GM10847 (cell line): Measurements from ENCODE around the gene TNPO3.

Experiments used
- POLR2A ChIP-seq: IDR thresholded peaks from 2 replicates; pipeline ENCODE4 v1.6.1; 2011; ENCODE audit not compliant: insufficient read length; ENCODE audit errors: extremely low read depth

Gene TNPO3

GRCh38 chr7:128954150-128954549 lies 100.8 kb downstream of the TNPO3 start:
- no peak for TF ChIP-seq POLR2A

GRCh38 chr7:128951296-128951695 lies 103.6 kb downstream of the TNPO3 start:
- no peak for TF ChIP-seq POLR2A

- TF ChIP-seq POLR2A: no peak
Measured at GRCh38 chr7:128948976-128949760, 105.7 kb downstream of the TNPO3 start.

- no peak for TF ChIP-seq POLR2A
Measured at GRCh38 chr7:128948312-128948973, 106.5 kb downstream of the TNPO3 start.

DNA sequence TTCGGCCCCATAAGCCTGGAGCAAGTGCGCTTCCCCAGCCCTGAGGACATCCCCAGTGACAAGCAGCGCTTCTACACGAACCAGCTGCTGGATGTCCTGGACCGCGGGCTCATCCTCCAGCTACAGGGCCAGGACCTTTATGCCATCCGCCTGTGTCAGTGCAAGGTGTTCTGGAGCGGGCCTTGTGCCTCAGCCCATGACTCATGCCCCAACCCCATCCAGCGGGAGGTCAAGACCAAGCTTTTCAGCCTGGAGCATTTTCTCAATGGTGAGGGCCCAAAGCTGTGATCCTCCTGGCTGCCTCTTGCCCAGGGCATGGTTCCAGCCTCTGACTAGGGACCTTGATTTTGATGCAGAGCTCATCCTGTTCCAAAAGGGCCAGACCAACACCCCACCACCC lies 107.1 kb downstream of the TNPO3 start:
- TF ChIP-seq POLR2A: no peak

DNA sequence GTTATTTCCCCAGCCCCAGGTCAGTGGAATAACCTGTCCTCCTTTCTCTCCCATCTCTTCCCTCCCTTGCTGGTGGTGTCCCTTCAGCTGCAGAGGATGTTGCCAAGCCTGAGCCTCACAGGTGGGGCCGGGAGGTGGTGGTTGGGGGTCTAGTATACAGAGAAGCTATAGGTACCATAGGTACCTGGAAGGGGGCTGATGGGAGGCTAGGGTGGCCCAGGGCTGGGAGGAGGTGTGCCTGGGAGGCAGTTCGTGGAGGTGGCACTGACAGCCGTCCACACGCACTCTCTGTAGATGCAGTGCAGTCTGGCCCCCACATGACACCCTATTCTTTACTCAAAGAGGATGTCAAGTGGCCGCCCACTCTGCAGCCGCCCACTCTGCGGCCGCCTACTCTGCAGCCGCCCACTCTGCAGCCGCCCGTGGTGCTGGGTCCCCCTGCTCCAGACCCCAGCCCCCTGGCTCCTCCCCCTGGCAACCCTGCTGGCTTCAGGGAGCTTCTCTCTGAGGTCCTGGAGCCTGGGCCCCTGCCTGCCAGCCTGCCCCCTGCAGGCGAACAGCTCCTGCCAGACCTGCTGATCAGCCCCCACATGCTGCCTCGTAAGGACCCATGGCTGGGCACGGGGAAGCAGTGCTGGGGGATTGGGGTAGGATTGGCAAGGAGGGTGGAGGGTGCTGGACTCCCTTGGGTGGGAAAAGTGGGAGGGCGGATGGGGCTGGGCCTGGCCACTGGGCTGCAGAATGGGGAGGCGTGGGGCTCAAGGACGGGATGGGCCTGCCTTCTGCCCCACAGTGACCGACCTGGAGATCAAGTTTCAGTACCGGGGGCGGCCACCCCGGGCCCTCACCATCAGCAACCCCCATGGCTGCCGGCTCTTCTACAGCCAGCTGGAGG lies 107.7 kb downstream of the TNPO3 start:
- TF ChIP-seq POLR2A: no peak

DNA sequence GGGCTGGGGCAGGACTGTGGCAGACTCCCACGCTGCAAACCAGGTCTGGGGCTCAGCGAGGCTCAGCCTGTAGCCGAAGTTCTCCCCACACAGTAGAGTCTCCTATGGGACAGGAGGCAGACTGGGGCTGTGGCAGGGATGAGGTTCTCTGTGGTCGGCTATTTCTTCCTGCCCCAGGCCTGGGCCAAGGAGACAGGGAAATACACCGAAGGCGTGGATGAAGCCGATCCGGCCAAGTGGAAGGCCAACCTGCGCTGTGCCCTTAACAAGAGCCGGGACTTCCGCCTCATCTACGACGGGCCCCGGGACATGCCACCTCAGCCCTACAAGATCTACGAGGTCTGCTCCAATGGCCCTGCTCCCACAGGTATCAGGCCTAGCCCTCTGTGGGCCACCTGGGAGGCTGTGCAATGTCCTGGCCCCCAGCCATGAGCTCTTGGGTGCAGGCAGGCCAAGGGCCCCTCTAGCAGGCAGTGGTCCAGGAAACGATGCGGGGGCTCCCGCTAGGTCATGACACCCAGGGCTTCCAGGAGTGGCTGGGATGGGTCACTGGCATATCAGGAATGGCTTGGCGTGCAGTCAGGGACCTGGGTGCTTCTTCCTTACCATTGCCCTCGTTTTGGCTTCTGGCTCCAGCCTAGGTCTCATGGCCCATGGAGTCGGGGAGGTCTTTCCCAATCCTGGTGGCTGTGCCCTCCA lies 109.1 kb downstream of the TNPO3 start:
- TF ChIP-seq POLR2A: no peak

- no peak for TF ChIP-seq POLR2A
Measured at GRCh38 chr7:128944487-128945236, 110.2 kb downstream of the TNPO3 start.

DNA sequence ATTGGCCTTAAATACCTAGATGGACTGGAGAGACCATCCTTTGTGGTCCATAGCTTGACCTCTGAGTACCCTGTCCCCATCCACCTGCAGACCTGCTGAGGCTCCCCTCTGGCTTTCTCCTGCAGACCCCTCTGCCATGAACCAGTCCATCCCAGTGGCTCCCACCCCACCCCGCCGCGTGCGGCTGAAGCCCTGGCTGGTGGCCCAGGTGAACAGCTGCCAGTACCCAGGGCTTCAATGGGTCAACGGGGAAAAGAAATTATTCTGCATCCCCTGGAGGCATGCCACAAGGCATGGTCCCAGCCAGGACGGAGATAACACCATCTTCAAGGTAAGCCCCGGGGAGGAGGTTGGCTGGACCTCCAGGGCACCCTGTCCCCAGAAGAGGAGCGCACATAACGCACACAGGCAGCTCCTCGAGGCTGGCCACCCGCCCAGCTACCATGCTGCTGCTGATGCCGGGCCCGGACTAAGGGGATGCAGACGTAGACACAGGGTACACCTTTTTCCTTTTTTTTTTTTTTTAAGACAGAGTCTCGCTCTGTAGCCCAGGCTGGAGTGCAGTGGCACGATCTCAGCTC lies 112.9 kb downstream of the TNPO3 start:
- TF ChIP-seq POLR2A: no peak

- no peak for TF ChIP-seq POLR2A
Measured at GRCh38 chr7:128941323-128941890, 113.5 kb downstream of the TNPO3 start.

GRCh38 chr7:128940494-128941322 lies 114.2 kb downstream of the TNPO3 start:
- peak; percentile 48 for TF ChIP-seq POLR2A

GRCh38 chr7:128939861-128940410 lies 115.0 kb downstream of the TNPO3 start:
- peak; percentile 14 for TF ChIP-seq POLR2A
